ENCODE data around the gene FBXW8. TPM values are rescaled to one million over a fixed set of nuclear protein-coding genes. Genes with fewer than 3 reads are reported as not detected.

The FBXW8 gene
- total RNA-seq, 2 donors from 2014 or later: 3.1 to 7.4 TPM

GRCh38 chr12:117058442-117059072, 147.8 kb downstream of the FBXW8 start:
- no peak for DNase-seq (ENCODE audit: low spot score in 2 of 2)
- peak overlapping the region in 1 of 2 donors; percentile 87 for H3K27ac Mint-ChIP-seq
- no peaks in the 10 kb centered on the region for H3K9me3 Mint-ChIP-seq
- ATAC-seq: no peak
- no peaks in the 10 kb centered on the region for H3K36me3 Mint-ChIP-seq

GRCh38 chr12:117059156-117059555, 148.4 kb downstream of the FBXW8 start:
- Mint-ChIP-seq H3K9me3 (no peaks in the 10 kb centered on the region), H3K36me3 (no peaks in the 10 kb centered on the region), H3K27ac (peak overlapping the region in 1 of 2 donors; percentile 87)
- DNase-seq (ENCODE audit: low spot score in 2 of 2) (no peak), ATAC-seq (no peak)

- H3K27ac Mint-ChIP-seq: no peak overlapping the region
- H3K36me3 Mint-ChIP-seq: no peaks in the 10 kb centered on the region
- ATAC-seq (no peak), DNase-seq (ENCODE audit: low spot score in 2 of 2) (no peak)
- no peaks in the 10 kb centered on the region for H3K9me3 Mint-ChIP-seq
These were observed 149.6 kb downstream of the FBXW8 start for GRCh38 chr12:117060246-117060928.

- no peaks in the 10 kb centered on the region for H3K36me3 Mint-ChIP-seq
- no peak for ATAC-seq
- no peaks in the 10 kb centered on the region for H3K9me3 Mint-ChIP-seq
- no peak for DNase-seq (ENCODE audit: low spot score in 2 of 2)
- no peak overlapping the region for H3K27ac Mint-ChIP-seq
These were observed 150.2 kb downstream of the FBXW8 start for GRCh38 chr12:117060929-117061305.

GRCh38 chr12:117061555-117062079, 150.9 kb downstream of the FBXW8 start:
- Mint-ChIP-seq H3K9me3 (no peaks in the 10 kb centered on the region), H3K27ac (no peak overlapping the region), H3K36me3 (no peaks in the 10 kb centered on the region)
- ATAC-seq: no peak
- no peak for DNase-seq (ENCODE audit: low spot score in 2 of 2)

GRCh38 chr12:117063162-117063911, 152.6 kb downstream of the FBXW8 start:
- Mint-ChIP-seq H3K27ac (peak overlapping the region; percentile 84 to 90), H3K36me3 (no peaks in the 10 kb centered on the region), H3K9me3 (no peaks in the 10 kb centered on the region)
- ATAC-seq: peak; percentile 62 to 82
- DNase-seq (ENCODE audit: low spot score in 2 of 2): peak in 1 of 2 donors; percentile 7

GRCh38 chr12:117064049-117064448, 153.3 kb downstream of the FBXW8 start:
- no peaks in the 10 kb centered on the region for H3K9me3 Mint-ChIP-seq
- no peaks in the 10 kb centered on the region for H3K36me3 Mint-ChIP-seq
- H3K27ac Mint-ChIP-seq: peak overlapping the region in 1 of 2 donors; percentile 84
- no peak for ATAC-seq
- DNase-seq (ENCODE audit: low spot score in 2 of 2): no peak

GRCh38 chr12:117064596-117064995, 153.8 kb downstream of the FBXW8 start:
- peak overlapping the region in 1 of 2 donors; percentile 2 for H3K27ac Mint-ChIP-seq
- ATAC-seq: no peak
- H3K9me3 Mint-ChIP-seq: no peaks in the 10 kb centered on the region
- no peaks in the 10 kb centered on the region for H3K36me3 Mint-ChIP-seq
- no peak for DNase-seq (ENCODE audit: low spot score in 2 of 2)

- Mint-ChIP-seq H3K9me3 (no peaks in the 10 kb centered on the region), H3K36me3 (no peaks in the 10 kb centered on the region), H3K27ac (no peak overlapping the region)
- DNase-seq (ENCODE audit: low spot score in 2 of 2): no peak
- ATAC-seq: no peak
These were observed 156.3 kb downstream of the FBXW8 start for GRCh38 chr12:117067016-117067415.

GRCh38 chr12:117067638-117068037, 156.9 kb downstream of the FBXW8 start:
- H3K36me3 Mint-ChIP-seq: no peaks in the 10 kb centered on the region
- no peak for ATAC-seq
- DNase-seq (ENCODE audit: low spot score in 2 of 2): no peak
- no peaks in the 10 kb centered on the region for H3K9me3 Mint-ChIP-seq
- no peak overlapping the region for H3K27ac Mint-ChIP-seq

- Mint-ChIP-seq H3K9me3 (no peaks in the 10 kb centered on the region), H3K27ac (no peak overlapping the region), H3K36me3 (no peaks in the 10 kb centered on the region)
- DNase-seq (ENCODE audit: low spot score in 2 of 2) (no peak), ATAC-seq (no peak)
These were observed 157.7 kb downstream of the FBXW8 start for GRCh38 chr12:117068492-117068891.

GRCh38 chr12:117069101-117069797, 158.5 kb downstream of the FBXW8 start:
- Mint-ChIP-seq H3K36me3 (no peaks in the 10 kb centered on the region), H3K27ac (no peak overlapping the region), H3K9me3 (no peaks in the 10 kb centered on the region)
- ATAC-seq (no peak), DNase-seq (ENCODE audit: low spot score in 2 of 2) (no peak)

- ATAC-seq (no peak), DNase-seq (ENCODE audit: low spot score in 2 of 2) (no peak)
- no peaks in the 10 kb centered on the region for H3K36me3 Mint-ChIP-seq
These were observed 159.5 kb downstream of the FBXW8 start for GRCh38 chr12:117069926-117070900.

GRCh38 chr12:117071009-117071408, 160.3 kb downstream of the FBXW8 start:
- Mint-ChIP-seq H3K27ac (peak overlapping the region in 1 of 2 donors; percentile 70), H3K36me3 (no peaks in the 10 kb centered on the region), H3K9me3 (no peaks in the 10 kb centered on the region)
- ATAC-seq (no peak), DNase-seq (ENCODE audit: low spot score in 2 of 2) (no peak)

More at GRCh38 chr12:117069926-117070900, 159.5 kb downstream of the FBXW8 start:
- no peak overlapping the region for H3K27ac Mint-ChIP-seq
- H3K9me3 Mint-ChIP-seq: no peaks in the 10 kb centered on the region

GRCh38 chr12:117072106-117072505, 161.4 kb downstream of the FBXW8 start:
- Mint-ChIP-seq H3K36me3 (no peaks in the 10 kb centered on the region), H3K27ac (no peak overlapping the region), H3K9me3 (no peaks in the 10 kb centered on the region)
- DNase-seq (ENCODE audit: low spot score in 2 of 2): no peak
- ATAC-seq: no peak

Data from activated naive CD4-positive, alpha-beta T cell treated with anti-CD3 and anti-CD28 coated beads, Interleukin-2, amount 50 U/mL, for 72 hours (primary cell).